ENCODE measurements around the gene PLIN3. TPM values are rescaled to one million over a fixed set of nuclear protein-coding genes. Genes with fewer than 3 reads are reported as not detected.

The PLIN3 gene, protein sequence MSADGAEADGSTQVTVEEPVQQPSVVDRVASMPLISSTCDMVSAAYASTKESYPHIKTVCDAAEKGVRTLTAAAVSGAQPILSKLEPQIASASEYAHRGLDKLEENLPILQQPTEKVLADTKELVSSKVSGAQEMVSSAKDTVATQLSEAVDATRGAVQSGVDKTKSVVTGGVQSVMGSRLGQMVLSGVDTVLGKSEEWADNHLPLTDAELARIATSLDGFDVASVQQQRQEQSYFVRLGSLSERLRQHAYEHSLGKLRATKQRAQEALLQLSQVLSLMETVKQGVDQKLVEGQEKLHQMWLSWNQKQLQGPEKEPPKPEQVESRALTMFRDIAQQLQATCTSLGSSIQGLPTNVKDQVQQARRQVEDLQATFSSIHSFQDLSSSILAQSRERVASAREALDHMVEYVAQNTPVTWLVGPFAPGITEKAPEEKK
- total RNA-seq, result 44.5 TPM
- long read RNA-seq, transcript PLIN3-201 (8 exons, 2,333 nt), result major isoform, 172 of 206 reads
- long read RNA-seq, transcript PLIN3-202 (8 exons, 1,535 nt), result minor isoform, 5 of 206 reads
- long read RNA-seq, partial matches to known transcripts, result 14 of 206 reads
- long read RNA-seq, other reads (novel, unspliced or antisense), result 15 of 206 reads

DNA sequence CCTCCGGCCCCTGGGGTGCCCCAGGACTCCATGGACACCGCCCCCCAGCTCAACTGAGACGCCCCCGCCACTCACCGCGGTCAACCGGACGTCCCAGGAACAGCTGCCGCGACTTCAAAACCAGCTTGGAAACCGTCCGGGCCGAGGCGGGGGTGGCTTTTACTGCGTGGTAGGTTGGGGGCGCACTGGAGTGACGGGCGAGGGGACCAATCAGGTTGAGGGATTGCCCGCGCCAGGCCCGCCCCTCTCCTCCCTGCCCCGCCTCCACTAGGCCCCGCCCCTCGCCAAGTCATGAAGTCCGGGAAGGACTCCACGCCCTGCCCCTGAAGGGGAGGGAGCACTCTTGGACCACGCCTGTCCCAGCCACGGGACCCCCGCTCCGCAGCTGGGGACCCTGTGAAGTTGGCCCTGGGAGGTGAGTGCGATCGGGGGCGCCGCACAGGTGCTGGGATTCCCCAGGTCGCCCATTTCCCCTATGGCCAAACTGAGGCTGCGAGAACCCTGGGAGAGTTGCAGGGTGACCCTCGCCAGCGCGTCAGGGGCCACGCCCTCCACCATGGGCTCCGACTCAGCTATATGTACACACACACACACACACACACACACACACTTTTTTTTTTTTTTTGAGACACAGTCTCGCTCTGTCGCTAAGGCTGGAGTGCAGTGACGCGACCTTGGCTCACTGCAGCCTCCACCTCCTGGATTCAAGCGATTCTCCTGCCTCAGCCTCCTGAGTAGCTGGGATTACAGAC, at the start of gene PLIN3:
PLIN3 (minus strand) TSS at position 134 of the 752 bp plus-strand sequence. CDS start 6,273 bp downstream, outside the sequence.
- Histone ChIP-seq H3K4me1 (peaks cover 19% of the 10 kb centered on the region), H3K9me3 (no peaks in the 10 kb centered on the region), H3K27me3 (ENCODE audit: low read depth) (no peaks in the 10 kb centered on the region), H3K36me3 (peaks cover 5% of the 10 kb centered on the region), H3K27ac (peak within 1 kb of the TSS; percentile 88), H3K4me3 (peak within 1 kb of the TSS; percentile 85)
- TF ChIP-seq, protein P1, sequence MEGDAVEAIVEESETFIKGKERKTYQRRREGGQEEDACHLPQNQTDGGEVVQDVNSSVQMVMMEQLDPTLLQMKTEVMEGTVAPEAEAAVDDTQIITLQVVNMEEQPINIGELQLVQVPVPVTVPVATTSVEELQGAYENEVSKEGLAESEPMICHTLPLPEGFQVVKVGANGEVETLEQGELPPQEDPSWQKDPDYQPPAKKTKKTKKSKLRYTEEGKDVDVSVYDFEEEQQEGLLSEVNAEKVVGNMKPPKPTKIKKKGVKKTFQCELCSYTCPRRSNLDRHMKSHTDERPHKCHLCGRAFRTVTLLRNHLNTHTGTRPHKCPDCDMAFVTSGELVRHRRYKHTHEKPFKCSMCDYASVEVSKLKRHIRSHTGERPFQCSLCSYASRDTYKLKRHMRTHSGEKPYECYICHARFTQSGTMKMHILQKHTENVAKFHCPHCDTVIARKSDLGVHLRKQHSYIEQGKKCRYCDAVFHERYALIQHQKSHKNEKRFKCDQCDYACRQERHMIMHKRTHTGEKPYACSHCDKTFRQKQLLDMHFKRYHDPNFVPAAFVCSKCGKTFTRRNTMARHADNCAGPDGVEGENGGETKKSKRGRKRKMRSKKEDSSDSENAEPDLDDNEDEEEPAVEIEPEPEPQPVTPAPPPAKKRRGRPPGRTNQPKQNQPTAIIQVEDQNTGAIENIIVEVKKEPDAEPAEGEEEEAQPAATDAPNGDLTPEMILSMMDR (IDR thresholded peaks at IDR 0.05), result no peak
- DNase-seq (peak; percentile 98), ATAC-seq (peak; percentile 98 to 99)
- intact Hi-C loops (cut with DNase I), result no loop called here

DNA sequence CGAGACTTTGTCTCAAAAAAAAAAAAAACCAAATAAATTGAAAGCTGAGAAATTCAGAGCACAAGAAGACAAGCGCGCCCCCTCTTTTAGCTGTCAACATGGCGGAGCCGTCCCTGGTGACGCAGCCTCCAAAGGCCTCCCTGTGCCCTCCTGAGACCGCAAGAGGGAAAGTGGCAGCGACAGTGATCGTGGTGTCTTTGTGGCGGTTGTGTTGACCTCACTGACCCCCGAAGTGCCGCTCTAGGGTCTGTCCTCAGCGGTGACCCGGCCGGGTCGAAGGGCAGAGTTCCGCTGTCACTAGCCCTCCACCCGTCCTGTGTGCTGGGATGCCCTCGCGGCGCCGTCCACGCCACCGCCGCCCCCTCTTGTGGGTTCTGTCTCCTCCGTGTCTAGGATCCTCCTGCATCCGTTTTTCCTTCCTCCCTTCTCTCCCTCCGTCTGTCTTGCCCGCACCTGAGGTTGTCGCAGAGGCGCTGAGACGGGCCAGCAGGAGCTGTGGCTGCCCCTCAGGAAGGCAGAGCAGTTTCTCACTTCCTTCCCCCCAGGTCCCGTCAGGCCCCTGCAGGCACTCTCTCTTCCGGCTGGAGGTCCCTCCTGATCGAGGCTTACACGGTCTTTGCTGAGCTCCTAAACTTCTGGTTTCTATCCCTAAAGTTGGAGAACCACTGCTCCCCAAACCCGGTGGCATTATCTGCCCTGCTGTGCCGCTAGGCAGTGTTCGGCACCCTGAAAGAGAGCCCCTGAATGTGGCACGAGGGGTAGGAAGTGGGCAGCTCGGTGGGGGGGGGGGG, 49.0 kb upstream of the PLIN3 start:
- H3K36me3 ChIP-seq, result no peaks in the 10 kb centered on the region
- peak overlapping the region; percentile 61 for H3K27ac ChIP-seq
- H3K27me3 ChIP-seq (ENCODE audit: low read depth), result no peaks in the 10 kb centered on the region
- DNase-seq (no peak), ATAC-seq (peak; percentile 30 to 38)
- peak overlapping the region; percentile 36 for H3K4me3 ChIP-seq
- TF ChIP-seq, protein P1 (IDR thresholded peaks at IDR 0.05), result no peak
- peaks cover 10% of the 10 kb centered on the region for H3K4me1 ChIP-seq
- intact Hi-C loops (cut with DNase I), result no loop called here
- H3K9me3 ChIP-seq, result no peaks in the 10 kb centered on the region

DNA sequence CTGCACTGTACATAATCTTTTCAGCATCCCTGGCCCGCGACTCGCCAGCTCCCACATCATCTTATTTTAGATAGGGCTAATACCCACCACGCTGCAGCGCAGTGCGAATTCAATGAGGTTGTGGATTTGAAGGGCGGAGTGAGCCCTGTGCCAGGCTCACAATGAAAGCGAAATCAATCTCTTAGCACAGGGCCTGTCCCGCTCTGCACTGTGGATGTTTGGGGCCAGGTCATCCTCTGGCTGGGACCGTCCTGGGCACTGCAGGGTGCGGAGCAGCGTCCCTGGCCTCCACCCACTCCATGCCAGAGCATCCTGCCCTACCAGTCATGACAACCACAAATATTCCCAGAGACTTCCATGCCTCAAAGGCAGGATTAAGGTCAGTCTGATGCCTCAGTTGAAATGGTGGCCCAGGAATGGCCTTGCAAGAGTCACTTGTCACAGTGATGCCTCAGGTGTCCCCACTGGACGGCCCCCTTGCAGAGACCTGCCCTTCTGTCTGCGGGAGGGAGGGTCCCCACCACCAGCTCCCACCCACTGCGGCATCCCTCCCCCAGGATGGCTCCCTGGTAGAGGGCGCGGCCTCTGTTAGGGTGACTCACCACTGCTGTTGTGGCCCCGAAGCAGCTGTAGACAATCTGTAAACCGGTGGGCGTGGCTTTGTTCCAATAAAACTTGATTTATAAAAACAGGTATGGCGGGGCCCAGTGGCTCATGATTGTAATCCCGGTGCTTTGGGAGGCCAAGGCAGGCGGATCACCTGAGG, 47.5 kb upstream of the PLIN3 start:
- Histone ChIP-seq H3K36me3 (no peaks in the 10 kb centered on the region), H3K27me3 (ENCODE audit: low read depth) (no peaks in the 10 kb centered on the region), H3K4me1 (peaks cover 22% of the 10 kb centered on the region), H3K27ac (no peak overlapping the region), H3K4me3 (peak overlapping the region; percentile 36), H3K9me3 (no peaks in the 10 kb centered on the region)
- TF ChIP-seq, protein P1 (IDR thresholded peaks at IDR 0.05), result no peak
- intact Hi-C loops (cut with DNase I), result no loop called here
- ATAC-seq, result peak; percentile 45 to 47
- peak; percentile 62 for DNase-seq

DNA sequence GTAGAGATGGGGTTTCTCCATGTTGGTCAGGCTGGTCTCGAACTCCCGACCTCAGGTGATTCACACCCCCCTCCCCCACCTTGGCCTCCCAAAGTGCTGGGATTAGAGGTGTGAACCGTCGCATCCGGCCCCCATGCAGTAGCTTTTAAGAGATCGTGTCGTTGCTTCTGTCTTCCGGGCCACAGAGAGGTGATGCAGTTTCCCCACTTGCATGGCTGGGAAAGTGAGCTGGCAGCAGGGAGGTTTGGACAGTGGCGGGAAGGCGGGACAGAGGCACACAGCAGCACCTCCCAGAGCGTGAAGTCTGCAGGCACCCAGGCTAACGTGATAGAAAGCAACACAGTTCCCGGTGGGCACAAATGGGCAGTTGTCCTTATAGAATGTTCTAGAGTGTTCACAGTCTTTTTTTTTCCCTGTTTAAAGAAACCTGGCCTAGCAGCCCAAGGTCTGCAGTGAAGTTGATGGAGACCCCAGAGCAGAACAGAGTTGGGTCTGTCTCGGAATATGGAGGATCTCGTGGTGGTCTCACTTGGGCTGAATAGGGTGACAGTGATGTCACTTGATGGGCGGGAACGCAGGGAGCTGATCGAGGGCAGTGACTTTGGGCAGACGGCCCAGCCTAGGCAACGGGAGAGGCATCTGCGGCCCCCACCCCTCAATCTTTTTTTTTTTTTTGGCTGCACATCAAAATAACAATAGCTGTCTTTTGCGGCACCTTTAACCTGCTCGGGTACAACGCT, 46.7 kb upstream of the PLIN3 start:
- ATAC-seq, result no peak
- Histone ChIP-seq H3K36me3 (no peaks in the 10 kb centered on the region), H3K4me1 (peaks cover 27% of the 10 kb centered on the region), H3K27me3 (ENCODE audit: low read depth) (peaks cover 5% of the 10 kb centered on the region), H3K27ac (no peak overlapping the region), H3K4me3 (peak overlapping the region; percentile 36), H3K9me3 (no peaks in the 10 kb centered on the region)
- DNase-seq, result no peak
- intact Hi-C loops (cut with DNase I), result no loop called here
- TF ChIP-seq, protein P1 (IDR thresholded peaks at IDR 0.05), result no peak
